ENCODE results near the gene CREB3L2. TPM values are rescaled to one million over a fixed set of nuclear protein-coding genes. Genes with fewer than 3 reads are reported as not detected.

The CREB3L2 gene
- total and polyA plus RNA-seq, 2 donors (not counting 1 experiment from before 2014, with no cell fraction given) = 13.8 to 25.1 TPM

DNA sequence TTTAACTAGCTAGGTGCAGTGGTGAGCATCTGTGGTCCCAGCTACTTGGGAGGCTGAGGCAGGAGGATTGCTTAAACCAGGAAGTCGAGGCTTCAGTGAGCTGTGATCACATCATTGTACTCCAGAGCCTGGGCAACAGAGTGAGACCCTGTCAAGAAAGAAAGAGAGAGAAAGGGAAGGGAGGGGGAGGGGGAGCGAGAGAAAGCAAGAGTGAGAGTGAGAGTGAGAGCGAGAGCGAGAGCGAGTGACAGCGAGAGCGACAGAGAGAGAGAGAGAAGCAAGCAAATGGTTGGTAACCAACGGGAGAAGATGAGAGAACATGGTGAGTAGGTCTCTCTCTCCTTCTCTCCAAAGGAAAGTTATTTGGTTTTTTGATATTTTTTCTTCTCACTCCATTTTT lies 85.3 kb downstream of the CREB3L2 start:
- ChIA-PET POLR2A (no interaction called here), CTCF (interaction anchor here (1.2 to 1.7 kb wide), 3 partner anchors 10 to 92 kb away, joined by 3 to 5 read pairs (median 4); no protein-coding TSS in a partner anchor)
- H3K27me3 ChIP-seq (replicated peaks in 1 of 4; ENCODE audit: control extremely low read depth in 1 of 4, control insufficient read depth in 3 of 4, insufficient read depth in 4 of 4, low read length in 3 of 4) = no peaks in the 10 kb centered on the region
- no peaks in the 10 kb centered on the region for H3K9me3 Mint-ChIP-seq (ENCODE audit: insufficient read depth)
- peaks cover 12 to 33% of the 10 kb centered on the region in 2 experiments for H3K36me3 ChIP-seq (replicated peaks in 1 of 2; ENCODE audit: control extremely low read depth in 1 of 2, control insufficient read depth in 1 of 2, extremely low read depth in 1 of 2, insufficient read depth in 2 of 2, low read length in 1 of 2)
- intact Hi-C loops (cut with micrococcal nuclease) = no loop called here
- H4K20me1 ChIP-seq (ENCODE audit: control insufficient read depth, insufficient read depth, low read length, poor library complexity, severe bottlenecking) = peaks cover 4% of the 10 kb centered on the region
- peaks cover 7% of the 10 kb centered on the region for H3K79me2 ChIP-seq (ENCODE audit: control insufficient read depth, insufficient read depth, low read length)
- H3K9me3 ChIP-seq (ENCODE audit: control extremely low read depth in 1 of 3, control insufficient read depth in 2 of 3, insufficient read depth in 1 of 3, low read length in 2 of 3) = no peaks in the 10 kb centered on the region
- peaks cover 10% of the 10 kb centered on the region for H3K4me1 Mint-ChIP-seq
- DNase-seq = no peak
- WGBS (ENCODE audit: insufficient coverage) = 88% methylated on average over 2 of the region's 8 CpGs
- H3K27ac ChIP-seq (ENCODE audit: low read length in 2 of 2) = no peak overlapping the region
- H3K9ac ChIP-seq (ENCODE audit: low read length) = no peak overlapping the region
- no peak for ATAC-seq (ENCODE audit: low read depth)
- H2AFZ ChIP-seq (ENCODE audit: insufficient read depth, low read depth, low read length, poor library complexity, severe bottlenecking) = no peak overlapping the region
- H3K4me3 ChIP-seq (ENCODE audit: control extremely low read depth in 1 of 5, extremely low read depth in 1 of 5, insufficient read depth in 1 of 5, low read depth in 2 of 5, low read length in 4 of 5) = no peak overlapping the region
- no peak for TF ChIP-seq EZH2 (IDR thresholded peaks at IDR 0.05; ENCODE audit: borderline replicate concordance, insufficient read depth, low read depth, low read length, poor library complexity, severe bottlenecking)
- TF ChIP-seq CTCF (IDR thresholded peaks at IDR 0.05) = no peak
- no peak overlapping the region for H3K4me3 Mint-ChIP-seq
- H3K4me2 ChIP-seq (replicated peaks; ENCODE audit: low read depth, low read length, poor library complexity, severe bottlenecking) = no peak overlapping the region
- H3K27ac Mint-ChIP-seq = peak overlapping the region; percentile 24
- no peaks in the 10 kb centered on the region for H3K4me1 ChIP-seq (ENCODE audit: control insufficient read depth in 2 of 2, insufficient read depth in 2 of 2, low read length in 2 of 2)
- H3K27me3 Mint-ChIP-seq = no peaks in the 10 kb centered on the region

- H2AFZ ChIP-seq (ENCODE audit: insufficient read depth, low read depth, low read length, poor library complexity, severe bottlenecking) = no peak overlapping the region
- no peak overlapping the region for H3K27ac ChIP-seq (ENCODE audit: low read length in 2 of 2)
- H3K4me2 ChIP-seq (replicated peaks; ENCODE audit: low read depth, low read length, poor library complexity, severe bottlenecking) = no peak overlapping the region
- Mint-ChIP-seq H3K4me3 (no peak overlapping the region), H3K27ac (no peak overlapping the region), H3K4me1 (peaks cover 10% of the 10 kb centered on the region), H3K9me3 (ENCODE audit: insufficient read depth) (no peaks in the 10 kb centered on the region), H3K27me3 (no peaks in the 10 kb centered on the region)
- H3K4me1 ChIP-seq (ENCODE audit: control insufficient read depth in 2 of 2, insufficient read depth in 2 of 2, low read length in 2 of 2) = no peaks in the 10 kb centered on the region
- no peaks in the 10 kb centered on the region for H3K27me3 ChIP-seq (replicated peaks in 1 of 4; ENCODE audit: control extremely low read depth in 1 of 4, control insufficient read depth in 3 of 4, insufficient read depth in 4 of 4, low read length in 3 of 4)
- H4K20me1 ChIP-seq (ENCODE audit: control insufficient read depth, insufficient read depth, low read length, poor library complexity, severe bottlenecking) = no peaks in the 10 kb centered on the region
- H3K9ac ChIP-seq (ENCODE audit: low read length) = no peak overlapping the region
- POLR2A ChIA-PET = no interaction called here
- H3K79me2 ChIP-seq (ENCODE audit: control insufficient read depth, insufficient read depth, low read length) = peaks cover 7% of the 10 kb centered on the region
- ATAC-seq (ENCODE audit: low read depth) (no peak), DNase-seq (no peak)
- no peak overlapping the region for H3K4me3 ChIP-seq (ENCODE audit: control extremely low read depth in 1 of 5, extremely low read depth in 1 of 5, insufficient read depth in 1 of 5, low read depth in 2 of 5, low read length in 4 of 5)
- TF ChIP-seq EZH2 (IDR thresholded peaks at IDR 0.05; ENCODE audit: borderline replicate concordance, insufficient read depth, low read depth, low read length, poor library complexity, severe bottlenecking) (no peak), CTCF (IDR thresholded peaks at IDR 0.05) (no peak)
- H3K9me3 ChIP-seq (ENCODE audit: control extremely low read depth in 1 of 3, control insufficient read depth in 2 of 3, insufficient read depth in 1 of 3, low read length in 2 of 3) = no peaks in the 10 kb centered on the region
- CTCF ChIA-PET = interaction anchor here (1.2 to 1.3 kb wide), 5 partner anchors 8 to 96 kb away, joined by 3 to 4 read pairs (median 4); no protein-coding TSS in a partner anchor
- H3K36me3 ChIP-seq (replicated peaks in 1 of 2; ENCODE audit: control extremely low read depth in 1 of 2, control insufficient read depth in 1 of 2, extremely low read depth in 1 of 2, insufficient read depth in 2 of 2, low read length in 1 of 2) = peaks cover 10 to 29% of the 10 kb centered on the region in 2 experiments
- intact Hi-C loops (cut with micrococcal nuclease) = no loop called here
- no CpG with 5 or more reads among the region's 3 CpGs for WGBS (ENCODE audit: insufficient coverage)
Observed at GRCh38 chr7:137915266-137915665, 86.6 kb downstream of the CREB3L2 start.

Measured in B cell (primary cell).